Measurements from ENCODE around the gene KCNH6.

DNA sequence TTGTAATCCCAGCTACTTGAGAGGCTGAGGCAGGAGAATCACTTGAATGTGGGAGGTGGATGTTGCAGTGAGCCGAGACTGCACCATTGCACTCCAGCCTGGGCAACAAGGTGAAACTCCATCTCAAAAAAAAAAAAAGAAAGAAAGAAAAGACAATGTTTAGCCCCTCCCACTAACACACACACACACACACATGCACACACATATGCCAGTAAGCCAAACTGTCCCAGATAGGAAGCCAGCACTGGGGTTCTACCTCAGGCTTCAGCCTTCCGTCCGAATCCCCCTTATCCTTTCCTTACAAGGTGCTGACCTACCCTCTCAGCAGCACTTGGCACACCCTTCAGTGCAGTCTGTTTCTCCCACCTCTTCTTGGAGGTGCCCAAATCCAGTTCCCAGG is 8.7 kb upstream of the KCNH6 start:
- TF ChIP-seq, protein P1, sequence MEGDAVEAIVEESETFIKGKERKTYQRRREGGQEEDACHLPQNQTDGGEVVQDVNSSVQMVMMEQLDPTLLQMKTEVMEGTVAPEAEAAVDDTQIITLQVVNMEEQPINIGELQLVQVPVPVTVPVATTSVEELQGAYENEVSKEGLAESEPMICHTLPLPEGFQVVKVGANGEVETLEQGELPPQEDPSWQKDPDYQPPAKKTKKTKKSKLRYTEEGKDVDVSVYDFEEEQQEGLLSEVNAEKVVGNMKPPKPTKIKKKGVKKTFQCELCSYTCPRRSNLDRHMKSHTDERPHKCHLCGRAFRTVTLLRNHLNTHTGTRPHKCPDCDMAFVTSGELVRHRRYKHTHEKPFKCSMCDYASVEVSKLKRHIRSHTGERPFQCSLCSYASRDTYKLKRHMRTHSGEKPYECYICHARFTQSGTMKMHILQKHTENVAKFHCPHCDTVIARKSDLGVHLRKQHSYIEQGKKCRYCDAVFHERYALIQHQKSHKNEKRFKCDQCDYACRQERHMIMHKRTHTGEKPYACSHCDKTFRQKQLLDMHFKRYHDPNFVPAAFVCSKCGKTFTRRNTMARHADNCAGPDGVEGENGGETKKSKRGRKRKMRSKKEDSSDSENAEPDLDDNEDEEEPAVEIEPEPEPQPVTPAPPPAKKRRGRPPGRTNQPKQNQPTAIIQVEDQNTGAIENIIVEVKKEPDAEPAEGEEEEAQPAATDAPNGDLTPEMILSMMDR (IDR thresholded peaks at IDR 0.05), result no peak
- TF ChIP-seq POLR2A (IDR thresholded peaks at IDR 0.05; ENCODE audit: low read depth) (no peak), POLR2AphosphoS5 (IDR thresholded peaks at IDR 0.05) (no peak)

Data from esophagus muscularis mucosa (tissue), 3 donors.